HepG2 (cell line): ENCODE results near the gene MTA2. TPM values are rescaled to one million over a fixed set of nuclear protein-coding genes. Genes with fewer than 3 reads are reported as not detected.

ENCODE experiments used
- CHD2 ChIP-seq: IDR thresholded peaks from 2 replicates; pipeline ENCODE4 v1.6.1; 2011; ENCODE audit warnings: low read depth, low read length, improper control_type of control experiment
- FOXA3 ChIP-seq: IDR thresholded peaks from 2 replicates; pipeline ENCODE4 v1.6.1; 2016; ENCODE audit warnings: missing genetic modification reagents, missing compliant biosample characterization
- GABPA ChIP-seq, 2 experiments: IDR thresholded peaks; 2 replicates each; pipeline ENCODE4 v1.6.1; 2011 to 2016; ENCODE audit warnings: low read depth in 2 of 2, low read length in 1 of 2, missing biosample characterization in 1 of 2, missing genetic modification characterization in 1 of 2
- HINFP ChIP-seq: sonication (generic); formaldehyde crosslinking; IDR thresholded peaks from 2 replicates; pipeline ENCODE4 v1.4.0; 2020; ENCODE audit warnings: low read depth, mild to moderate bottlenecking, missing genetic modification reagents
- HNRNPH1 ChIP-seq: fragments of 200-400 bp; formaldehyde crosslinking; optimal IDR thresholded peaks from 2 replicates; pipeline ENCODE3; 2017; ENCODE audit warnings: mild to moderate bottlenecking, low read depth, low read length
- KDM4B ChIP-seq: sonication (generic); formaldehyde crosslinking; IDR thresholded peaks from 2 replicates; pipeline ENCODE4 v1.4.0; 2020; ENCODE audit warnings: missing genetic modification reagents
- NR1H2 ChIP-seq: sonication (generic); formaldehyde crosslinking; IDR thresholded peaks from 2 replicates; pipeline ENCODE4 v1.8.1; 2022; ENCODE audit warnings: low read depth, missing genetic modification reagents, borderline replicate concordance
- ONECUT2 ChIP-seq: sonication (generic); formaldehyde crosslinking; IDR thresholded peaks from 2 replicates; pipeline ENCODE4 v1.4.0; 2020; ENCODE audit warnings: missing genetic modification reagents
- PBX2 ChIP-seq: IDR thresholded peaks from 2 replicates; pipeline ENCODE4 v1.6.1; 2016; ENCODE audit warnings: control low read depth
- REL ChIP-seq: sonication (generic); formaldehyde crosslinking; conservative IDR thresholded peaks from 2 replicates; pipeline ENCODE4 v1.8.0; 2022; ENCODE audit warnings: mild to moderate bottlenecking, missing genetic modification reagents, moderate library complexity
- SIX4 ChIP-seq: sonication (generic); formaldehyde crosslinking; IDR thresholded peaks from 2 replicates; pipeline ENCODE4 v1.4.0; 2020; ENCODE audit warnings: missing genetic modification reagents
- TGIF2 ChIP-seq: IDR thresholded peaks from 2 replicates; pipeline ENCODE4 v1.6.1; 2016; ENCODE audit warnings: control low read depth, missing compliant biosample characterization
- THAP9 ChIP-seq: sonication (generic); formaldehyde crosslinking; IDR thresholded peaks from 2 replicates; pipeline ENCODE4; 2020; ENCODE audit warnings: missing genetic modification reagents, mild to moderate bottlenecking, borderline replicate concordance
- ZNF224 ChIP-seq: sonication (generic); formaldehyde crosslinking; IDR thresholded peaks from 2 replicates; pipeline ENCODE4 v1.5.0; 2020; ENCODE audit warnings: mild to moderate bottlenecking, missing genetic modification reagents
- ZNF225 ChIP-seq: sonication (generic); formaldehyde crosslinking; IDR thresholded peaks from 2 replicates; pipeline ENCODE4 v1.4.0; 2020; ENCODE audit warnings: mild to moderate bottlenecking, missing genetic modification reagents
- ZNF24 ChIP-seq: fragments of 450-650 bp; IDR thresholded peaks from 2 replicates; pipeline ENCODE4 v1.6.1; 2017; ENCODE audit warnings: antibody characterized with exemption, mild to moderate bottlenecking
- ZNF251 ChIP-seq: sonication (generic); formaldehyde crosslinking; IDR thresholded peaks from 2 replicates; pipeline ENCODE4 v1.9.0; 2021; ENCODE audit warnings: mild to moderate bottlenecking, missing genetic modification reagents
- ZNF329 ChIP-seq: sonication (generic); formaldehyde crosslinking; IDR thresholded peaks from 2 replicates; pipeline ENCODE4 v1.9.0; 2021; ENCODE audit warnings: low read depth, mild to moderate bottlenecking, missing genetic modification reagents
- ZNF605 ChIP-seq: sonication (generic); formaldehyde crosslinking; IDR thresholded peaks from 2 replicates; pipeline ENCODE4 v1.8.0; 2022; ENCODE audit warnings: mild to moderate bottlenecking, missing genetic modification reagents
- ZNF614 ChIP-seq: IDR thresholded peaks from 2 replicates; pipeline ENCODE4 v1.6.1; 2018; ENCODE audit warnings: missing biosample characterization, missing genetic modification reagents, inconsistent platforms, borderline replicate concordance
- ZNF790 ChIP-seq: sonication (generic); formaldehyde crosslinking; IDR thresholded peaks from 2 replicates; pipeline ENCODE4 v1.8.0; 2022; ENCODE audit warnings: missing genetic modification reagents, mild to moderate bottlenecking, borderline replicate concordance
- ZNF879 ChIP-seq: sonication (generic); formaldehyde crosslinking; IDR thresholded peaks from 2 replicates; pipeline ENCODE4 v1.8.1; 2023; ENCODE audit warnings: missing genetic modification reagents
- ZXDC ChIP-seq: sonication (generic); formaldehyde crosslinking; IDR thresholded peaks from 2 replicates; pipeline ENCODE4 v1.5.0; 2020; ENCODE audit warnings: mild to moderate bottlenecking, missing genetic modification reagents
- polyA plus RNA-seq, 8 experiments: library from polyadenylated mRNA; depleted of rRNA in 3 of 8; stranded (reverse) in 7 of 8; unstranded in 1 of 8; fragments of >200 nt; fragmentation: Illumina TruSeq in 4 of 8; extraction: Trizol in 4 of 8; gene quantifications; 2 replicates each; pipeline versions ENCODE4 v1.2.1 to v1.2.3, GENCODE V29; 2011 to 2016; ENCODE audit warnings: low read depth in 4 of 8, missing spikeins in 1 of 8, mixed read lengths in 1 of 8; ENCODE audit not compliant: insufficient read depth in 1 of 8
- total RNA-seq, 5 experiments: library from RNA; depleted of rRNA; stranded (reverse); fragments of >200 nt; fragmentation: Illumina TruSeq; extraction: Trizol; gene quantifications; 2 replicates each; pipeline ENCODE4 v1.2.3, GENCODE V29; 2016; ENCODE audit warnings: low read depth in 1 of 5

MTA2 gene
- total and polyA plus RNA-seq, 2 of the 13 experiments (the other 11 are each of a cell fraction or from before 2014, with no cell fraction given) = 14.0 to 70.0 TPM

GRCh38 chr11:62547691-62548281 is 53.9 kb downstream of the MTA2 start (continued):
- no peak for TF ChIP-seq THAP9 (CRISPR knock-in tag)
- TF ChIP-seq CHD2 = no peak
- TF ChIP-seq FOXA3 (CRISPR knock-in tag) = peak; percentile 82
- no peak for TF ChIP-seq ZNF224 (CRISPR knock-in tag)
- TF ChIP-seq ZNF251 = no peak
- TF ChIP-seq HNRNPH1 = no peak
- TF ChIP-seq ZNF225 (CRISPR knock-in tag) = no peak
- TF ChIP-seq PBX2 (CRISPR knock-in tag) = no peak
- peak; percentile 81; the same call in 1 of the 2 replicates for TF ChIP-seq HINFP (CRISPR knock-in tag)
- TF ChIP-seq ZNF879 = 0 out of 2 replicates have a peak, but pooled peaks have one; percentile 10
- no peak for TF ChIP-seq ZNF614 (CRISPR knock-in tag)
- no peak for TF ChIP-seq ZNF24
- no peak for TF ChIP-seq ZNF790
- TF ChIP-seq TGIF2 = 0 out of 2 replicates have a peak, but pooled peaks have one; percentile 53
- no peak for TF ChIP-seq REL
- TF ChIP-seq ZNF329 = no peak
- no peak for TF ChIP-seq ZXDC
- TF ChIP-seq ZNF605 = 0 out of 2 replicates have a peak, but pooled peaks have one; percentile 3
- TF ChIP-seq KDM4B = no peak
- TF ChIP-seq ONECUT2 (CRISPR knock-in tag) = no peak
- TF ChIP-seq GABPA (IDR thresholded peaks at IDR 0.05; ENCODE audit: low read depth, low read length) = no peak
- TF ChIP-seq GABPA (CRISPR knock-in tag; IDR thresholded peaks at IDR 0.05; ENCODE audit: low read depth) = no peak; the same call in 1 of the 2 replicates
- peak; percentile 67; the same call in 1 of the 2 replicates for TF ChIP-seq SIX4 (CRISPR knock-in tag)
- no peak for TF ChIP-seq NR1H2
